CD4-positive, alpha-beta T cell treated with Interleukin-2 at 100 ng/mL for 4 hours (primary cell): ENCODE results near the gene SCN10A.

Source experiments
- DNase-seq: peaks from one replicate; pipeline ENCODE4 v3.0.0-alpha.2; 2020; ENCODE audit warnings: low spot score

Gene SCN10A

DNA sequence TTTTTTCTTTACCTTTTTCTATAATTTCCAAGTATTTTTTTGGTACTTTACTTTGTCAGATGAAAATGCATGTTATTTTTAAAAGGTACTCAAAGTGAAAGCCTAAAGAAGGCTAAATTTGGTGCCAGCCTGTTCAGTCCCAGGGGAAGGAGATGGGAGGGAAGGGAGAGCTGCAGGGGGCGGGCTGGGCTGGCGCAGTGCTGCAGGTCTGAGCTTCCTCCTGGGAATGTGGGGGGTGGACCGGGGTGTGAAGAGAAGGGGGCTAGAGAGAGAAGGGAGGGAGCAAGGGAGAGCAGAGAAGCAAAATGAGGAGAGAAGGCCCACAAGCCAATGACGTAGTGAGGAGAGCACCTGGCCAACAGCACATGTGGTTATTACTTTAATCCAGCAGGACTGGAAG is 95.6 kb downstream of the SCN10A start:
- DNase-seq: no peak

DNA sequence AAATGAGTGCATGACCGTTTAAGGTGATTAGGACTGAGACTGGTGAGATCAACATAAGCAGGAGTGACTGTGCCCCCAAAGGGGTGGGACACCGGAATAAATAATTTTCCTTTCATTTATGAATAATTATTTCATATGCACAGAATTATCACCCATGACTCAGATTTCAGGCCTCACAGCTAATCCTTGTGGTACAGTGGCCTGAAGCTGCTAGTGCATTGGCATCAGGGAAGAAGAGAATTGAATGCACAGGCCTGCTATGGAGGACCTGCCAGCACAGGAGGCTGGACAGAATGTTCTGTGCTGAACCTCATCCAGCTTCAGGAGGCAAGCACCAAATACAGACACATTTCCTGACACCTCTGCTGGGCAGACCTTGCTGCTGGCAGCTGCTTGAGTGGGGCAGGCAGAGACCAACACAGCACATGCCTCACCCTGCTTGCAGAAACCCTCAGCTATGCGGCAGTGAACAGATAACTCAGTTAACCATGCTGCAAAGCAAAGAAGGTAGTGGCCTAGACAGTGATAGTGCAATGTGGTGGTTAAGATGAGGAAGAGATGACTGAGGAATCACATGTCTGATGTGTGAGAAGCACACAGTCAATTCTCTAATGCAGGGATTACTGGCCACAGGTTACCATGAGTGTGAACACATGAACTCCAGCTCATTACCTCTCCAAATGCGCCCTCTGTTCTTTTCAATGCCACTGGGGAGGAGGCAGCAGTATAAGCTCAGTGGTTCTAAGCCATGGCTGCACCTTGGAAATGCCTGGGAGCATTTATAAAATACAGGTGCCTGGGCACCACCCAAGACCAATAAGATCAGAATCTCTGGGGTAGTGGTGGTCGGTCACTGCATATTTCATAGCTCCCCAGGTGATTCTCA is 98.4 kb downstream of the SCN10A start:
- no peak for DNase-seq

DNA sequence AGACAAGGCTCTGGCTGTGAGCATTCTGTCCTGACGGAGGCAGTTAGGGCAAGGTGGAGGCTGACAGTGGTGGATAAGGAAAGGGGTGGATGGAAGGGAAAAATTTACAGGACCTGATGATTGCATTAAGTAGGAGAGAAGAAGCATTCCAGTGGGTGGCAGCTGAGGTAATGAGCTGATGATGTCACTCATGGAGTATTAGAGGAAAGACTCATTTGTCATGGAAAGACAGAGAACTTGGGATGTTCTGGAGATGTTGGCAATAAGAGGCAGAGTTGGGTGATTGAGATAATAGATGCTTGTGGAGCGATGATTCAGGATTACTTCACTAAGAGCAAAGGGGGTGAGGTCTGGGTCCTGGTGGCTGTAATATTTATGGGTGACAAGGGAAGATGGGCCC is 102.9 kb downstream of the SCN10A start:
- no peak for DNase-seq

DNA sequence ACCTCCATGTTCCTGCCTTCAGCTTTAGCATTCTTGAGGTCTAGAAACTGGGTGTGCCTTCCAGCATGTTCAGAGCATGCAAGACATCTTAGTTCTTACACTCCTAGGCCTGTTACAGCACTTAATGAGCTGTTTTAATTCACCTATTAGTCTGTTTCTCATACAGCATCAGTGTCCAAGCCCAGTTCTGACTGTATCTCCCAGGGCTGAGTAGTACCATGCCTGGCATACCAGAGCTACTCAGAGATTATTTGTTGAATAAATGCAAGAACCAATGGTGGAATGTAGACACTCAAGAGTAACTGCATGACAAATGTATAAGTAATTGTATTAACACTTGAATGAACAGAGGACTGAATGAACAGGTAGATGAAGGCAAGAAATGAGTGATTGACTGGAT is 104.7 kb downstream of the SCN10A start:
- DNase-seq: no peak

DNA sequence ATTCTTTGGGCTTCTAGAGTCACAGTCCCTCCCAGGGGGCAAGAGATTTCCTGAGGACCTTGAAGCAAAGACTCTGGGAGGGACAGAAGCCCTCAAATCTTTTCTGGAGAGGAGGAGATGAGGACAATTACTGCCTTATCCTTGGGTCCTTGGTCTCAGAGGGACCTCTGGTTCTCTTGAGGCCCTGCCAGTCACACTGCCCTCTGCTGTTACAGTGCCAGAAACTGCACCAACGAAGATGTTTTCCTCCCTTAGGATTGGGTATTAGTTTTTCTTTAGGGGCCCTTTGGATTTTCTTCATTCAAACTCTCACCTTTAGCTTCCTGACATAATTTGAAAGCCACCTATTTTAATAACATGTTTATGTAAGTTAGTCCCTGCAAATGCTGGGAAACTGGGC is 108.3 kb downstream of the SCN10A start:
- DNase-seq: no peak

DNA sequence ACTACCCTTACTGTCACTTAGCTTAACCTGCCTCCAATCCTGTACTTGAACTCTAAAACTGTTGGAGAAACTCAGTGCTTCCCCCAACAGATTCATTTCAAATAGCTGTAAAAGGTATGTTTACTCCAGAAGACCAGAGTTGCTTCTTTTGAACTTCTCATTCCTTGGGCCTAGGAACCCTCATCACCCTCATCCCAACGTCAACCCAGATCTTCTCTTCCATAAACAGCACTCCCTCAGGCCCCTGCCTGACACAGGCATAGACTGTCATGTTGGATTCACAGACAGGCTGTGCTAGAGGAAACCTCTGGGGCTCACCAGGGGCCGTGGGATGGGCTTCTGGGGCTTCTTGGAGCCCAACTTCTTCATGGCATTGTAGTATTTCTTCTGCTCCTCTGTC is 109.1 kb downstream of the SCN10A start:
- DNase-seq: no peak

DNA sequence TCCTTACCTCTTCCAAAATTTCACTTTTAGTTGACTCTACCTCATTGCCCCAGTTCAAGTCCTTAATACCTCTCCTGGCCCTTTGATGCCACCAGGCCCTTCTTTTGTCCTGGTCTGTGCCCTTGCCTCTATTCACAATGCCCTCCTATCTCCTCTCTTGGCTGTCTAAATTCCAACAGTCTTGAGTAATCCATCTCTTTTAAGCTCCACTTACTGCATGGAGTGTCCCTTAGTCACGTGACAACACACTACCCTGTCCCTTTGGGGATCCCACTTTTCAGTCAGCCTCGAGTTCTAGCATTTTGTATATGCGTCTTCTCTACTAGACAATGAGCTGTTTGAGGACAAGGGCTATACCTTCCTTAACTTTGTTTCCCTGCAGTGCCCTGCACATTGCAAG is 113.8 kb downstream of the SCN10A start:
- DNase-seq: no peak

DNA sequence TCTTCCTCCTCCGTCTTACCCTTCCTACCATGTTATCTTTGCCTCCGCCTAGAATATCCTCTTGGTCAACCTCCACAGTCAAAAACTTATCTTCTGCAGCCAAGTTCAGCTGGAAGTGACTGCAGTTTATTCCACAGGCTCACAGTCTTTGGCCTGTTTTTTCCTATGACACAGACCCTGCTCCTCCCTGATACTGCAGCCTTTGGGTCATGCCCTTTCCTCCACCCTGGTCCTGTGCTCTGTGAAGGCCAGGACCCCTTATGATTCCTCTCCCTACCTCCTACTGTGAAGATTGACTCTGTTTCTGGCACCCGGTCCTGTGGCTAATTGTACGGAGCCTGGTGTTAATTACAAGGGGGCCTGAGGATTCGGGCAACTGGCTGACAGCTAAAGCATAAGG is 117.3 kb downstream of the SCN10A start:
- DNase-seq: no peak

DNA sequence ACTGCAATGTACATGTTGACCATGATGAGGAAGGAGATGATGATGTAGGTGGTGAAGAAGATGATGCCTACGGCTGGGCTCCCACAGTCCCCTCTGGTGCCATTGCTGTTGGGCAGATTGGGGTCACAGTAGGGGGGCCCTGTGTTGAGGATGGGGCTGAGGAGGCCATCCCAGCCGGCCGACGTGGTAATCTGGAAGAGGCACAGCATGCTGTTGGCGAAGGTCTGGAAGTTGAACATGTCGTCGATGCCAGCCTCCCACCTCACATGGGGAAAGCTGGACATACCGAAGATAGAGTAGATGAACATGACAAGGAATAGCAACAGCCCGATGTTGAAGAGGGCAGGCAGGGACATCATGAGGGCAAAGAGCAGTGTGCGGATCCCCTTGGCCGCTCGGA is 118.0 kb downstream of the SCN10A start:
- no peak for DNase-seq

DNA sequence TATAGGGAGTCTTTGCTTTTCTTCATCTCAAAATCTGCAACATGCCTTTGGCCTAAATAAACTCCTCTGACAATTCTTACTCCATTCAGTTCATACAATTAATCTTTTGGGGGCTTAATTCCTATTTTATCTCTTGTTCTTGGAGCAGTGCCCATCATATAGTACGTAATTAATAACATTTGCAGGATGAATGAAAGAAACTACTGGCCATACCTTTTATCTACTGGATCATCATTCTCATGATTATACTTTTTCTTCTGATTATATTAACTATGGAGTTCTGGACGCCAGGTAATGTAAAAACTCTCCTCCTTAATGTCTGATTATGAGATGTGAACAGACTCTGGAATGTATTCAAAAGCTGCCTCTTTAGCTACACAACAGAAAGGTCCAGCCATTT is 120.0 kb downstream of the SCN10A start:
- DNase-seq: no peak

DNA sequence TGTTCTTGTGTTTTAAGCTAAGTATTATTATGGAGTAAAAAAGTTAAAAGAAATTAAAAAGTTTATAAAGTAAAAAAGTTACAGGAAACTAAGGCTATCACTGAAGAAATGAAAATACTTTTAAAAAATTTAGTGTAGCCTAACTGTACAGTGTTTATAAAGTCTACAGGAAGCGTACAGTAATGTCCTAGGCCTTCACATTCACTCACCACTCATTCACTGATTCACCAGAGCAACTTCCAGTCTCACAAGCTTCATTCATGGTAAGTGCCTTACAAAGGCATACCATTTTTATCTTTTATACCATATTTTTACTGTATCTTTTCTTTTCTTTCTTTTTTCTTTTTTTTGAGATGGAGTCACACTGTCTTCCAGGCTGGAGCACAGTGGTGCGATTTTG is 125.8 kb downstream of the SCN10A start:
- DNase-seq: no peak

DNA sequence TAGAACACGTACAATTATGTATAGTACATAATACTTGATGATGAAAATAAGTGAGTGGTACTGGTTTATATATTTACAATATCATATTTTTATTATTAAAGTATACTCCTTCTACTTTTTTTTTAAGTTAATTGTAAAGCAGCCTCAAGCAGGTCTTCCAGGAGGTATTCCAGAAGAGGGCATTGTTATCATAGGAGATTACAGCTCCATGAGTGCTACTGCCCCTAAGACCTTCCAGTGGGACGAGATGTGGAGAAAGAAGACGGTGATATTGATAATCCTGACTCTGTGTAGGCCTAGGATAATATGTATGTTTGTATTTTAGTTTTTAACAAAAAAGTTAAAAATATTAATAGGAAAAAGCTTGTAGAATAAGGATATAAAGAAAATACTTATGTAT is 126.2 kb downstream of the SCN10A start:
- no peak for DNase-seq

DNA sequence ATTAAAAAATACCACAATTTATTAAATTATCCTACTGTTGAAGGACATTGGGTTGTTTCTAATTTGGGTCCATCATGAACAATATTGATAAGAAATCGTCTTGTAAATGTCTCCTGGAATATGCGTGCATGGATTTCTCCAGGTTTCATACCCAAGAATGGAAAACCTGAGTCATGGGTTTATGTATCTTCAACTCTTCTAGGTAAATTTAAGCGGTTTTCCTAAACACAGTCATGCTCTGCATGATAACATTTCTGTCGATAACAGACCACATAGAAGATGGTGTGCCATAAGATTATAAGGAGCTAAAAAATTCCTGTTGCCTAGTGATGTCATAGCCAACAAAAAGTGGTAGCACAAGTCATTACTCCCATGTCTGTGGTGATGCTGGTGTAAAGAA is 126.7 kb downstream of the SCN10A start:
- no peak for DNase-seq

DNA sequence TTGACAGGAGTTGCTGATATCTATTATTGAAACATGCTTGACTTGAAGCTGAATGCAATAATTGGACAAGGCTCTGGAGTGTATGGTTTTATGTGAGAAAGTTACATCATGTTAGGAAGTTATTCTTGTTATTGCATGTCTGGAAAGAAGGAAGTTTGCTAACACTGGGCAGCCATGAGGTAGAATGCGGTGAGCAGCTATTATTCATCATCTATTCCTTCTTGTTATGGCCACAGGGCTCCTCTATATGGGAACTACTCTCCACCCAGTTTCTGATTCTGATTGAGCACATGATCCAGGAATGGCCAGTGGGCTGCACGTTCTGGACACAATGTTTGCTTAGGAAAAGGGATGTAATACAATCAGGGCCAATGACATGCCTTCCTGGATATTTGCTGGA is 128.7 kb downstream of the SCN10A start:
- DNase-seq: no peak

DNA sequence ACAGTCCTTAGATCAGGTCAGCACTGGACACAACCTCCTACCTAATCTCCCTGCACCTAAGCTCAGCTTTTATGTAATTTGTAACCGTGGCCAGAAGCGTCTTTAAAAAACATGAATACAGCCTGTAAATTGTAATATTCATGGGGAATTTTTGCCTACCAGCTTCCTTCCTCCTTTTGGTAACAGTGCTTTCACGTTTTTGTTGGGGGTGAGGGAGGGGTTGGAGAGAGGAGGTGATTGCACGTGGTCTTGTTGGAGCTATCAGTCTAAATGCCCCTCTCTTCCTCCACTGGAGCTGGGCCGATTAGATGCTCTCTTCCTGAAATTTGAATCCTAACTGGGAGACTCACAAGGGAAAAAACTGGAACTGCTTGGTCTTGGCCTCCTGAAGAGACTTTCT is 131.5 kb downstream of the SCN10A start:
- DNase-seq: no peak

DNA sequence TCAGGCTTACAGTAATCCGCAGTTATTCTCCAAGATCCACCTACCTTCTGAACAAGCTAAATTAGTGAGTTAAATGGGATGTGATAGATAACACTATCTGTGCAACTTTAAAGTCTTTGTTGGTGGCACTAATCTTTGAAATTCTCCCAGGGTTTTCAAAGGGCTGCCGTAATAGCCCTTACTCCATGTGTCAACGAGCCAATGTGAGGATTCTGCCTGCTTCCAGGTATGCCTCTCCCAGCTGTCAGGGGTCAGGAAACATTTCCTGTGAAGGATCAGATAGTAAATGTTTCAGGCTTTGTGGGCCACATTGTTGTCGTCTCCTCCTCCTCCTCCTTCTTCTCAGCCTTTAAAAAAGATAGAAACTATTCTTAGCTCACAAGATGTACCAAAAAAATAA is 146.3 kb downstream of the SCN10A start:
- DNase-seq: no peak

DNA sequence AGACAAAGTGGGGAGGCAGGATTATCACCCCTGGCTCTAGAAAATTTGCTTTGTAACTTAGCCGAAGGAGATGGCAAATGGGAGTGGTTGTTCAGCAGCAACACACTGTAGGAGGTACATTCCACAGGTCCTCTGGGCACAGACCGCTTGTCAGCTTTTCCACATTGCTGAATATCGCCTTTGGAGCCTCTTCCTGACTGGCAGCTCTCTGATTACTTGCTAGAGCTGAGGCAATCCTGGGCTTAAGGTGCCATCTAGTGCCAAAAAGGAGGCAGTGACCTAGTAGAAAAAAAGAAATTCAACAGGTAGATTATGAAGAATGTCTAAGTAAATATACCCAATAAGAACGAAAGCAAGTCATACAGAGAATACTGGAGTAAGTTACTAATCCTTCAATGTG is 153.5 kb downstream of the SCN10A start:
- DNase-seq: no peak

DNA sequence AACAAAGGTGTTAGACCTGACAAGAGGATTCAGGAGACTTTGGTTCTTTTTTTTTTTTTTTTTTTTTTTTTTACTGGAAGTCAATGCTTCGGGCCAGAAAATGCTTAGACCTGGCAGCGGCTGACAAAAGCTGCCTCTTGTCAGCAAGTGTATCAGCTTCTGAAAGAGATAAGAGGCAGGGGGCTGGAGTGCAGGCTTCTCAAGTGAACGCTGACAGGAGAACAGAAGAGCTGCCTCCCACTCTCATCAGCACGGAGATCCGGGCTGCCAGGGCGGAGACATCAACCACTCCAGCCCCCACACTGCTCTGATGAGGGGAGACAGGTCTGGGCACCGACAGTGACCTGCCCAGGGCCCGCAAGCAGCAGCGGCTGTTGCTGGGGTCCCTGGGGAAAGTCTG is 157.2 kb downstream of the SCN10A start:
- DNase-seq: no peak

DNA sequence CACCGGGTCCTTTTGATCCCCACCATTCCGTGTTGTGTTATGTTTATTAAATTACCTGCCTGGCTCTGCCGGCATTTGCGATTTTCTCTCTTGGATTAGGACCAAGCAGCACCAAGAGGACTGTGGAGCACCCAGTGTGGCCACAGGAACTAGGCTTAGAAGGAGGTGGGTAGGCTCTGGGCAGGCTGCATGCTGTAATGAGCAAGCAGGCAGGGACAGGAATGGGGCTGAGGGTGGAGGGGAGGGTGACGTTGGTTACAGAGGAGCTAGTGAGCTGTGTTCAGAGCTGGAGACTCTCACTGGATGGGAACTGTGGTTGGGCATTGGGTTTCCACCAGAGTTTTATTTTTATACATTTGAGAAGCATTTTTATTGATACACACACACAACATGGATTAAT is 158.6 kb downstream of the SCN10A start:
- no peak for DNase-seq

DNA sequence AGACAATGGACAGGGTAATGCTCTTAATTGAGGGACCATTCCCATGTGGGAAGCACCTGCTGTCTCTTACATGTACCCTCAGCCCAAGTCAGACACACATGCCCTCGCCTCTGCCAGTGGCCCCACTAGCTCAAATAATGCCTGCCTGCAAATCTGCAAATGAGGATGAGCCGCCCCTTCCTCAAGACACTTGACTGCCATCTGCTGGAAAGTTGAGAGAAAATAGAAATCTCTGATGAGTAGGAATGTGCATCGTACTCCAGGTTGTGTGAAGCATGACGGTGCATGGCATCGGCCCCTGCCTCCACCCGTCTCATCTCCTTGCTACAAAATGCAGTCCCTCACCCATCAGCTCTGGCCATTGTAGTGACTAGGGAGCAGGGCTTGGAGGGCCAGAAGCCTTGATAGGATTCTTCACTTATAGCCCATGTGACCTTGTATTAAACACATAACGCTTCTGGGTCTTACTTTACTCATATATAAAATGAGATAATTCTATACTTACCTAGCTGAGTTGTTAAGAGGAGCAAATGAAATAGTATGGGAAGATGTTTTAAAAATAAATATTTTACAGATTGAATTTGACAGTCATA is 160.2 kb downstream of the SCN10A start:
- peak; percentile 42 for DNase-seq

DNA sequence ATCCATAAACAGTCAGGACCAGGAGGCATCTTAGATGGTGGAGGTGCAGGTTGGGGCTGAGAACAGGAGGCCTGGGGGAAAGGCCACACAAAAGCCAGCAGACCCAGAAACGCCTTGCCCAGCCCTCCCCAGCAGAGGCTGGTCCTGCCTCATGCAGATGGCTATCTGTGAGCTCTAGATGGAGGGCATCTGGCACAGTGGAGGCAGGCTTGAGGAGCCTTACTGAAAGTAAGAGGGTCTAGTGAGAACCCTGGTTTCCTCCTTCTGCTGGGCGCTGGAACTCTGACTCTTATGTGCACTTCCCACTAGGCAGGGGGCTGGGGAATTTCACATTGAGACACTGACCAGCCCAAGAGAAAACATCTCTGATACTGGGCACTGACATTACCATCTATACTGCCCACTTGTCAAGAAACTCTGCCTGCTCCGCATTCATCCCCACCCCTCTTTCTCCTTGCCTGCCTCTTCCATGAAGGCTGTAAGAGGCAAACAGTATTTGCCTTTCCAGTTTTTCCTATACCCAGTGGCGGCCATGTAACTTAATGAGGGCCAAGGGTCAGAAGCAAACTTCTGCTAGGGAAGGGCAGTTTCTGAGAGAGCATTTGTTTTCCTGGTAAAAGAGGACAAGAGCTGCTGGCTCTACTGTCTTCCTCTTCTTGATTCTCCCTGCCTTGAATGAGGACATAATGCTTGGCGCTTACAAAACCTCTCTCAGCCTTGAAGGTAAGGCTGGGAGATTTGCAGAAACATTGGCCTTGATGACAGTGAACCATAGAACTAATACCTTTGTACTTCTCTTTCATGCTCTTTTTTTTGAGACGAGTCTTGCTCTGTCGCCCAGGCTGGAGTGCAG is 162.1 kb downstream of the SCN10A start:
- no peak for DNase-seq

DNA sequence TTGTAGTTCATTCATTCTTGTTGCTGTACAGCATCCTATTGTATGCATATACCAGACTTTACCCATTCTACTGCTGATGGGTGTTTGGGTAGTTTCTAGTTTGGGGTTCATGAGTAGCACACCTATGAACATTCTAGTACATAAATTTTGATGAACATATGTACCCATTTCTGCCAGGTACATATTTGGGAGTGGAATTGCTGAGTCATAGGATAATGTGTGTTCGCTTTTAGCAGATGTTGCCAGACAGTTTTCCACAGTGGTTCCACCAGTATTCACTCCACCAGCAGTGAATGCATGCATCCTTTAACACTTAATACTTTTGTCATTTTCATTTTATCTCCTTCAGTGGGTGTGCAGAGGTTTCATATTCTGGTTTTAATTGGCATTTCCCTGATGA is 163.1 kb downstream of the SCN10A start:
- no peak for DNase-seq
